ENCODE results near the gene MYL7. TPM values are rescaled to one million over a fixed set of nuclear protein-coding genes. Genes with fewer than 3 reads are reported as not detected.

Gene MYL7
- total RNA-seq, 1 donor from 2014 or later: 11.4 TPM

GRCh38 chr7:44095781-44096180 lies 45.4 kb downstream of the MYL7 start:
- Mint-ChIP-seq H3K27ac (no peak overlapping the region), H3K4me1 (peaks cover 9% of the 10 kb centered on the region), H3K9me3 (no peaks in the 10 kb centered on the region), H3K4me3 (no peak overlapping the region), H3K36me3 (no peaks in the 10 kb centered on the region), H3K27me3 (ENCODE audit: low read depth) (no peaks in the 10 kb centered on the region)
- DNase-seq (ENCODE audit: low spot score in 2 of 2, unreplicated experiment in 2 of 2): no peak
- TF ChIP-seq, protein P1, sequence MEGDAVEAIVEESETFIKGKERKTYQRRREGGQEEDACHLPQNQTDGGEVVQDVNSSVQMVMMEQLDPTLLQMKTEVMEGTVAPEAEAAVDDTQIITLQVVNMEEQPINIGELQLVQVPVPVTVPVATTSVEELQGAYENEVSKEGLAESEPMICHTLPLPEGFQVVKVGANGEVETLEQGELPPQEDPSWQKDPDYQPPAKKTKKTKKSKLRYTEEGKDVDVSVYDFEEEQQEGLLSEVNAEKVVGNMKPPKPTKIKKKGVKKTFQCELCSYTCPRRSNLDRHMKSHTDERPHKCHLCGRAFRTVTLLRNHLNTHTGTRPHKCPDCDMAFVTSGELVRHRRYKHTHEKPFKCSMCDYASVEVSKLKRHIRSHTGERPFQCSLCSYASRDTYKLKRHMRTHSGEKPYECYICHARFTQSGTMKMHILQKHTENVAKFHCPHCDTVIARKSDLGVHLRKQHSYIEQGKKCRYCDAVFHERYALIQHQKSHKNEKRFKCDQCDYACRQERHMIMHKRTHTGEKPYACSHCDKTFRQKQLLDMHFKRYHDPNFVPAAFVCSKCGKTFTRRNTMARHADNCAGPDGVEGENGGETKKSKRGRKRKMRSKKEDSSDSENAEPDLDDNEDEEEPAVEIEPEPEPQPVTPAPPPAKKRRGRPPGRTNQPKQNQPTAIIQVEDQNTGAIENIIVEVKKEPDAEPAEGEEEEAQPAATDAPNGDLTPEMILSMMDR (IDR thresholded peaks at IDR 0.05; ENCODE audit: unreplicated experiment): no peak

DNA sequence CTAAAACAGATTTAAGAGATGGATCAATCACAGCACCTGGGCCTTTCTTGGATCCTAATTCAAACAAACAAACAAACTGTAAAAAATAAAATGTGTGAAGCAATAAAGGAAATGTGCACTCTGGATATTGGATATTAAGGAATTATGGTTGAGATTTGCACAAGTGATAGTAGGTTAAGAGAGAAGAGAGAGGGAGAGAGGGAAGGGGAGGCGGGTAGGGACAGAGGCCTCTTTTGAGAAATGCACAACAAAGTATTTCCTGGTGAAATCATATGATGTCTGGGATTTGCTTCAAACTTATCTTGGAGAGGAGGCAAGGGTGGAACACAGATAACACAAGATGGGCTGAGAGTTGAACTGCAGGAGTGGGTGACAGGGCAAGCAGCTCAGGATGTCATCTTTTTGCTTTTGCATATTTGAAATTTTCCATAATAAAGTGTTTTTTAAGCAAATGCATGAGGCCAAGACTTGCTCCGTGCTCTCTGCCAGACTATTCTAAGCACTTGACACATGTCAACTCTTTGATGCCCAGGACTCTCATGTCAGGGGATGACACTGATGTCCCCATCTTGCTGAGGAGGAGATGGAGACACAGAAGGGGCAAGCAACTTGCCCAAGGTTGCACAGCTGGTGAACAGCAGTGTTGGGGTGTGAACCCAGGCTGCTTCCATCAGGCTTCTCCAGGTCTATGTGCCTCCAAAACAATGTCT lies 46.1 kb downstream of the MYL7 start:
- Mint-ChIP-seq H3K27me3 (ENCODE audit: low read depth) (no peaks in the 10 kb centered on the region), H3K27ac (peak overlapping the region; percentile 73), H3K4me3 (no peak overlapping the region), H3K36me3 (no peaks in the 10 kb centered on the region), H3K4me1 (peaks cover 6% of the 10 kb centered on the region), H3K9me3 (no peaks in the 10 kb centered on the region)
- no peak for DNase-seq (ENCODE audit: low spot score in 2 of 2, unreplicated experiment in 2 of 2)
- TF ChIP-seq, protein P1 (IDR thresholded peaks at IDR 0.05; ENCODE audit: unreplicated experiment): no peak

DNA sequence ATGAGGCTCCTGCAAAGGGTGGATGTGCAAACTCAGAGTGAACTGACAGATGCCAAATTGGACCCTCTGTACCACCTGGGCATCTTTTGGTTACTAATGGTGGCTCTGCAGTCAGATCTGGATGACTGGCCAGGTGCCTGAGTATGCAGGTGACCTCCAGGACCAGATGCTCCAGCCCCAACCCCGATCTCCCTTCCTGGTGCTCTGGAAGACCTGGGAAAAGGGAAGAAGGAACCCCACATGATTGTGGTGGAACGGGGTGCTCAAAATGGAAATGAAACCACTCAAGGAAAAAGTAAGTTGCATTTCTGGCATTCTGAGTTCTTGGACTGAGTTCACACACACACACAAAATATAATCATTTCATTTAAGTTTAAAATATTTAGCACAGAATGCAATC lies 46.8 kb downstream of the MYL7 start:
- H3K36me3 Mint-ChIP-seq: no peaks in the 10 kb centered on the region
- H3K4me3 Mint-ChIP-seq: no peak overlapping the region
- H3K27me3 Mint-ChIP-seq (ENCODE audit: low read depth): no peaks in the 10 kb centered on the region
- peak overlapping the region; percentile 73 for H3K27ac Mint-ChIP-seq
- H3K4me1 Mint-ChIP-seq: peaks cover 6% of the 10 kb centered on the region
- no peaks in the 10 kb centered on the region for H3K9me3 Mint-ChIP-seq
- no peak for DNase-seq (ENCODE audit: low spot score in 2 of 2, unreplicated experiment in 2 of 2)
- TF ChIP-seq, protein P1 (IDR thresholded peaks at IDR 0.05; ENCODE audit: unreplicated experiment): no peak

DNA sequence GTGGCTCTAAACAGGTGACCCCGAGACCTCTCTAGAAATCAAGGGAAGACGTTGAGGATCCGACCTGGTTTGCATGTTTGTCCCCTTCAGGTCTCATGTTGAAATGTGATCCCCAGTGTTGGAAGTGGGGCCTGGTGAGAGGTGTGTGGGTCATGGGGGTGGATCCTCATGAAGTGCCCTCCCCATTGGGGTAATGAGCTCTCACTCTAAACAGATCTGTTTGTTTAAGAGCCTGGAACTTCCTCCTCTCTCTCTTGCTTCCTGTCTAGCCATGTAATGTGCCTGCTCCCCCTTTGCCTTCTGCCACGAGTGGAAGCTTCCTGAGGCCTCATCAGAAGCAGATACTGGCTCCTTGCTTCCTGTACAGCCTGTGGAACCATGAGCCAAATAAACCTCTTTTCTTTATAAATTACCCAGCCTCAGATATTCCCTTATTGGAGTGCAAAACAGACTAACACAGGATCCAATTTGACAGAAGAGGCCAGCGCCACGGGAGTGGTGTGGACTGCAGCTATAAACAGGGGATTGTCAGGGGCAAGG lies 48.0 kb downstream of the MYL7 start:
- H3K4me3 Mint-ChIP-seq: no peak overlapping the region
- no peak overlapping the region for H3K27ac Mint-ChIP-seq
- peaks cover 7% of the 10 kb centered on the region for H3K4me1 Mint-ChIP-seq
- no peaks in the 10 kb centered on the region for H3K9me3 Mint-ChIP-seq
- DNase-seq (ENCODE audit: low spot score in 2 of 2, unreplicated experiment in 2 of 2): no peak
- no peaks in the 10 kb centered on the region for H3K27me3 Mint-ChIP-seq (ENCODE audit: low read depth)
- TF ChIP-seq, protein P1 (IDR thresholded peaks at IDR 0.05; ENCODE audit: unreplicated experiment): no peak
- H3K36me3 Mint-ChIP-seq: no peaks in the 10 kb centered on the region

Other genes with a start within 250 kb of the MYL7 start
- 36.8 to 42.5 TPM (median 38.8 TPM) in 3 replicates for gene URGCP, start 234.7 kb downstream of the MYL7 start, total RNA-seq
- 8.9 to 10.1 TPM (median 10.1 TPM) in 3 replicates for gene UBE2D4, start 214.9 kb downstream of the MYL7 start, total RNA-seq
- gene SPDYE1, start 143.4 kb downstream of the MYL7 start, total RNA-seq: not detected in 3 replicates
- 62.6 to 70.9 TPM (median 64.5 TPM) in 3 replicates for gene DBNL, start 96.6 kb downstream of the MYL7 start, total RNA-seq
- gene PGAM2, start 75.8 kb downstream of the MYL7 start, total RNA-seq: 0.99 to 1.7 TPM (median 1.2 TPM) in 3 replicates
- gene POLM, start 58.8 kb downstream of the MYL7 start, total RNA-seq: 27.1 to 29.8 TPM (median 29.0 TPM) in 3 replicates
- gene AEBP1, start 37.0 kb downstream of the MYL7 start, total RNA-seq: 94.3 to 96.8 TPM (median 95.2 TPM) in 3 replicates
- gene POLD2, start 17.8 kb downstream of the MYL7 start, total RNA-seq: 117 to 126 TPM (median 125 TPM) in 3 replicates
- 1.5 to 2.4 TPM (median 2.2 TPM) in 3 replicates for gene GCK, start 48.1 kb upstream of the MYL7 start, total RNA-seq
- 80.6 to 85.0 TPM (median 83.7 TPM) in 3 replicates for gene YKT6, start 59.6 kb upstream of the MYL7 start, total RNA-seq
- gene CAMK2B, start 184.3 kb upstream of the MYL7 start, total RNA-seq: 1.8 to 1.9 TPM (median 1.9 TPM) in 3 replicates